GM18505 (cell line): Measurements from ENCODE around the gene DYNLT3.

Experiments
- ATAC-seq: cut with Tn5 transposase; IDR thresholded peaks from one replicate; pipeline ENCODE4 v1.9.1; 2021; ENCODE audit not compliant: unreplicated experiment
- POLR2A ChIP-seq: IDR thresholded peaks from 4 replicates; pipeline ENCODE4 v1.6.1; 2011; ENCODE audit warnings: borderline replicate concordance; ENCODE audit not compliant: insufficient read depth, insufficient read length; ENCODE audit errors: extremely low read depth

Gene DYNLT3

DNA sequence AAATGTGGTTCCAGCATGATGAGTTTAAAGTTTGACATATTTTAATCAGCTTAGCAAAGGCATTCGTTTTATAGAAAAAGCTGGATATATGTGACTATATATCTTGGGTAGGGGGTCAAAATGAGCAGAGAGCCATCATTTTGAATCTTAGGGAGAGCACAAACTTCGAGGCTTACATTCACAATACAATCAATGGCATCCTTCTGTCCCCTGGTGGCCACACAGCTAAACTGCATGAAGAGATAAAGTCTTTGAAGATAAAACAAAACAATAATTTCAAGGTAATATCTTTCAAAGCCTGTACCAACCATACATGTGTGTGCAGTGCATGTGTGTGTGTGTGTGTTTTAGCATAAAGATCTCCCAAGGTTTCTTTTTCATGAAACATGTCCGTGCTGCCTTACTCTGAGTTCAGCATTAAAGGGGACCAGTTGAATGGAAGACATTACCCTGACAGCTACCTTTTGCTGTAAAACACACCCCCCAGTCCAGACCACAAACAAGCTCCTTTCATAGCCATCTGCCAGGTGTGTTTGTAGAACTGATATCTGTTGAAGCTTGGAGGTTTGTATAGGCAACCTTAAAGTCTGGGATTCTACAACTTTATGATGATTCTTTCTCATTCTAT is 22.0 kb downstream of the DYNLT3 start:
- peak; percentile 61 for ATAC-seq

DNA sequence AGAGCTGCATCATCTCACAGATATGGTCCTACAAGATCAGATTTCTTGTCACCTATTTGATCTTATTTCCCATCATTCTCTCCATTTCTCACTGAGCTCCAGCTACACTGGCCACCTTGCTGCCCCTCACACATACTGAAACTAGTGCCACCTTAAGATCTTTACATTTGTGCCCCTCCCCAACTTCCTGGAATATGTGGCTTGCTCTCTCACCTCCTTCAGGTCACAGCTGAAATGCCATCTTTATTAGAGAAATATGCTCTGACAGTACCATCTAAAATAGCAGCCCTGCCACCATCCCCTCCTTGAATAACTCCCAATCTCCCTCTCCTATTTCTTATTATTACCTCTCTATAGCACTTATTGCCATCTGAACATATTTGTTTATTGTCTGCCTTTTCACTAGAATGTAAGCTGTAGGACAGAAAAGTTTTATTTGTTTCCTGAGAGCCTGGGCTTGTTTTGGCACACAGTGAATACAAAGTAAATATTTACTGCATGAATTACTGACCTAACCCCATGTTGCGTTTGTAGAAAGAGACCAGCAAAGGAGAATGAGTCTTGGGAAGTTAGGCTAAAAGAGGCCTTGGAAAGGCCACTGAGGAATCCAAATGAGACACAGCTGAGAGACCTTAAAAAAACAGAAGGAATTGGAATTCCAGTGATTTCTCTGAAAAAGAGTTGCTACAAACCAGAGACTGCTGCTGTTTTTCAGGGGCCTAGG is 22.7 kb downstream of the DYNLT3 start:
- no peak for ATAC-seq
- TF ChIP-seq POLR2A: no peak

More for the DNA sequence above, 22.0 kb downstream of the DYNLT3 start:
- no peak for TF ChIP-seq POLR2A

- no peak for TF ChIP-seq POLR2A
- no peak for ATAC-seq
Observed at GRCh38 chrX:37820646-37821045, 26.7 kb downstream of the DYNLT3 start.

GRCh38 chrX:37818031-37818430 is 29.3 kb downstream of the DYNLT3 start:
- ATAC-seq: peak; percentile 58
- no peak for TF ChIP-seq POLR2A

GRCh38 chrX:37817579-37817978 is 29.8 kb downstream of the DYNLT3 start:
- ATAC-seq: peak; percentile 46
- TF ChIP-seq POLR2A: no peak

- TF ChIP-seq POLR2A: no peak
- no peak for ATAC-seq
Observed at GRCh38 chrX:37817176-37817575, 30.2 kb downstream of the DYNLT3 start.

DNA sequence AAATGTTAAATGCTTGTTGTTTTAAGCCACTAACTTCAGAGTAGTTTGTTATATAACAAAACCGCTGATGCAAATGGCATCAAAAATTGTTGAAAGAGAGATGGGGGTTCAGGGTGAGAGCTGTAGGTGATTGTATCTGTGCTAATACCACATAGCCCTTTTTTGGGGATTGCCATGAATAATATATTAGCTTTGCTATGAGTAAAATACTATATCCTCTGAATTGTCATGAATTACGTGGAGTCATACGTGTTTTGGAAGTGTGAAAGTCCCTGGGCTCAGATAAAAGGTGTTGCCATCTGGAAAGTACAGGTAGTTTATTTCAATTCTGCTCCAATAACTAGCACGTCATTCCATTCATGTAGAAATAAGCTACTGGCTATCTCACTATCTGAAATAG is 30.6 kb downstream of the DYNLT3 start:
- ATAC-seq: no peak
- TF ChIP-seq POLR2A: no peak

DNA sequence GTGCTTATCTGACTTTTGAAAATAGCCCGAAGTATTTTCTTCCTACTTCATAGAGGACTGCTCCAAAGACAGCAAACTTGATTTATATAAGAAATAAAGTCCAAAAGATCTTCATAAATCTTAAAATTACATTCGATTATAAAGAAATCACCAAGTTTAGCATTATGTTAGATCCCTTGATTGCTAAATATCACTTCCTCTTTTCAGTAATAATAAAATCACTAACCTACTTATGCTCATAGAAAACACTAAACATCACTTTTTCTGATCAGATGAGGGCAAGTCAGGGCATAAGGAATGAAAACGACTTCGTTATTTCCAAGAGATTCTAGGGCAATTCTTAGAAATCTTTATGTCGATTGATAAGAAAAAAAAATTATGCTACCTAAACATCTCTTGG is 32.0 kb downstream of the DYNLT3 start:
- TF ChIP-seq POLR2A: no peak

GRCh38 chrX:37813570-37813969 is 33.8 kb downstream of the DYNLT3 start:
- ATAC-seq: no peak
- TF ChIP-seq POLR2A: no peak

More for the DNA sequence above, 32.0 kb downstream of the DYNLT3 start:
- no peak for ATAC-seq

- TF ChIP-seq POLR2A: no peak
- no peak for ATAC-seq
Observed at GRCh38 chrX:37812110-37812509, 35.3 kb downstream of the DYNLT3 start.

DNA sequence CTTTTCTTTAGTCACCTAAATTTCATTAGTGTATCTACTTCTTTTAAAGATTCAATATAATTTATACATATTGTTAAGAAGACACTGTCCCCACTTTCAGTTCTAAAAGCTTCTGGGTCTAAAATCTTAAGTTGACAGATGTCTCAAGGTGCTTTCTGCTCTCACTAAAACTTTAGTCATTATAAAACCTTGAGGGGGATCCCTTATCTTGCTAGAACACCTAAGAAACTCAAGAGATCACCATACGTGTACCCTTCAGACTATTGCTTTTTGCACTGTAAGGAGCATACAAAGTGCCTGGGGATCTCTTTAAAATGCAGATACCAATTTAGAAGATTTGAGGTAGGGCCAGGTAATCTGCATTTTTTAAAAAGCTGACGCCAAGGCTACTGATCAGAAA is 37.4 kb downstream of the DYNLT3 start:
- TF ChIP-seq POLR2A: no peak
- ATAC-seq: no peak

DNA sequence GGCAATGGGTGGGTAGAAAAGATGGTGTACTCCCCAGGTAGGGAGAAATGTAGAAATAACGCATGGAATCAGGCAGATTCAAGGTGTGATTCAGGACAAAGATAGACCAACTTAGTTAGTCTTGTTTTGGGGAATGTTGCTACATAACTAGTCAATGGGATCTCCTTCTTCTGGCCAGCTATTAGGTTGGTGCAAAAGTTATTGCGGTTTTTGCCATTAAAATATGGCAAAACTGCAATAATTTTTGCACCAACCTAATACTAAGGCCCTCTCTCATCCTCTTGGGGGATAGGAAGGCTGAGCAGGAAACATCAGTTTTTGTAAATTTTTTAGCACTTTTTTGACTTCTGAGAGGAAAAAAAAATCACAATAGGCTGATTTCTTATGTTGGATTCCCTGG is 44.3 kb downstream of the DYNLT3 start:
- no peak for TF ChIP-seq POLR2A

GRCh38 chrX:37802028-37802427 is 45.3 kb downstream of the DYNLT3 start:
- no peak for TF ChIP-seq POLR2A
- no peak for ATAC-seq

More for the DNA sequence above, 44.3 kb downstream of the DYNLT3 start:
- ATAC-seq: no peak

- ATAC-seq: no peak
- no peak for TF ChIP-seq POLR2A
Observed at GRCh38 chrX:37800717-37801116, 46.7 kb downstream of the DYNLT3 start.
